Hematopoietic multipotent progenitor cell treated with erythropoietin and hydrocortisone succinate and interleukin-3 and kit ligand, for 6 days (in vitro differentiated cells): ENCODE data around the gene SDC1.

ENCODE experiments used
- DNase-seq: peaks from one replicate; pipeline ENCODE4 v3.0.0-alpha.2; 2015

The SDC1 gene

GRCh38 chr2:20227894-20228505, 3.1 kb upstream of the SDC1 start:
- DNase-seq = no peak

DNA sequence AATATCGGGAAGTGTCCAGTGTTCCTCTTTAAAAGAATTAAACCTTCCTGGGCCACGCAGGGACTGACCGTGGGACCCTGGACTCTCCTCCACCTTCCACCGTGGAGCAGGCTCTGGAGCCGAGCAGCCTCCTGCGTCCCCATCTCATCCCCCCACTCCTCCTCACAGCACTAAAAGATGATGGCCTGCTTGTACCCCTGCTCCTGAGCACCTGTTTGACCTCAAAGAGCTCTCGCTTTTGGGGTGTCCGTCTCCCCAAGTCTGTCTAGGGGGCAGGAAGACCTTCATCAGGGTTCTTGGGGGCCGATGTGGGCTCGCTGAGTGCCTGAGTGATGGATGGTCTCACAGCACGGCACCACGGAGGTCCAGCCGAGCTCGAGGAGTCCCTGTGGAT, 1.2 kb upstream of the SDC1 start:
- DNase-seq = no peak

- peak; percentile 54 for DNase-seq
Observed at GRCh38 chr2:20225294-20226151, 593 bp upstream of the SDC1 start.

DNA sequence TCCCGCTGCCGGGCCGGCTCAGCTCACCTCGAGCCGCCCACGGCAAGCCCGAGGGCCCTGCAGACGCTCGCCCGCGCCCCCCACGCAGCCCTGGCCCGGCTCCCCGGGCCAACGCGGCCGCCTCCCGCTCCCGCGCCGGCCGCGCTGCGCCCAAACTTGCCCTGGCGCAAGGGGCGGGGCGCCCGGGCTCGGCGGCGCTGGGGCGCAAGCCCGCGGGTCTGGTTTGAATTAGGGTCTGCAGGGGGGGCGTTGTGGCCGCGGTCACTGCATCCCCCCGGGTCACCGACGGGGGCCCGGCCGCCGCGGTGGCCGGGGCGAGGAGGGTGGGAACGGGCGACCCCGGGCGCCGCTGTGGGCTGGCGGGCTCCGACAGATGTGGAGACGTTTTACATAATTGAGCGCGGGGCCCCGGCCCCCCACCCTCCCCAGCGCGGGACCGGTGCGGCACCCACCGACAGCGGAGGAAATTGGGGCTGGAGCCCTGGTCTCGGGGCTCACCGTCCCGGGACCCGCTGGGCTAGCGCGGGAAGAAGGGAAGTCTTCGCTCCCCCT, 690 bp downstream of the SDC1 start:
- no peak for DNase-seq

DNA sequence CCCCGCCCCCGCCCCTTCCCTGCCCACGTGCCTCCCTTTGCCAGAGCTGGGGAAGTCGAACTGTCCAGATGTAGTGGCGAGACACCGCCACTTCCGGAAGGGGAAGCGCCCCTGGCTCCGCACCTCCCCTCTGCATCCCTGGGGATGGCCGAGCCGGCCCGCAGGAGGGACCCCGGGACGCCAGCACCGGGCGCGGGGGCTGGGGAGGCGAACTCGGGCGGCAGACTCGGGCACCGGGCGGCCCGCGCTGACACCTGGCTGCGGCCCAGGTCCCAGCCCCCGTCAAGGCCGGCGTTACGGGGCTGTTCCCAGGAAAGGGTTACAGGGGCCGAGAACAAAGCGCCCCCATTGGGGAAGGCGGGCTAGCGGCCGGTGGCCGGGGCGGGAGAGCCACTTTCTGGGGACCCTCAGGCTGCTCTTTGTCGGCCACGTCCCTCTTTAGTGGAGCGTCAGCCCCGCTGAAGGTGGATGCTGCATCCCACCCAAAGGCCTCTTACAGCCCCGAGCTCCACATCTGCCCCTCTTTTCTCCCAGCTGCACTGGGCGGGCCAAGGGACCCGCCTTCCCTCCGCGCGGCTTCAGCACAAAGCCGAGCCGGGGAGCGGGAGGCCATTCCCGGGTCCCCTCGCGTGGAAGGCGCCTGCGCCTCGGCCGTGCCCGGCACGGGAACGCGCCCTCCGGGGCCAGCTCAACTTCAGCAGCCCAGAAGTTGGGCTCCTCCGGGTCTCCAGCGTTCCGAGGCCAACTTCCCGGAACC, 1.3 kb downstream of the SDC1 start:
- peak; percentile 30 for DNase-seq

- DNase-seq = no peak
Observed at GRCh38 chr2:20222769-20223406, 2.0 kb downstream of the SDC1 start.

DNA sequence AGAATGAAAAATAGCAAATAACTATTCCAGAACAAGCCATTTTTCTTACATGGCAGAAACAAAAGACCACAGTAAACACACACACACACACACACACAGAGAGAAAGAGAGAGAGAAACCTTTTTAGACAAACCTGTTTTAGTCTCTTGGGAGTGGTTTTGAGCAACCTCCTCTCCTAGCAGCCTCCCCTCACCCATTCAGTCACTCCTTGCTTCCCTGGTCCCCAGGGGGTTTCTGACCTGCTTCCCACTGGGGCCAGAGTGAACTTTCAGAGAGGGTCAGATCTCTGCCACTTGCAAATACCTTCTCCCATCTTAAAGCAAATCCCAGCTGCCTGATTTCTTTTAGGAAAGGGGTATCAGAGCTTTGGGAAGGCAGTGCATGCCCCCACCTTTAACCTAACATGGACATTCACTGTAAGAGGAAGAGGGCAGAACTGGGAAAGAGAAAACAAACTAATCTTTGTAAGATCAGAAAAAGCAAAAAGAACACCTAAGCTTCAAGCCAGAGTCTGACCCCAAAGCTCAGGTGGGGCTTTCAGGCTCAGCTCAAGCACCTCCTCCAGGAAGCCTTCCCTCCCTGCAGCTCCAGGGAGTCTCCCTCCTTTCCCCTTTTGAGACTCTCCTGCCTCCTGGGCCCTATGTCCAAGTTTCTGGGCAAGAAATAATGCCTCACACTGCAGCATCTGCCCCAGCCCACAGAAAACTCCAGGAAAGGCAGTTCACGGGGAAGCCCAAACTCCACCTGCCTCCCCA, 2.7 kb downstream of the SDC1 start:
- DNase-seq = no peak

GRCh38 chr2:20221555-20221973, 3.4 kb downstream of the SDC1 start:
- no peak for DNase-seq

- no peak for DNase-seq
Observed at GRCh38 chr2:20220806-20221554, 4.0 kb downstream of the SDC1 start.

- no peak for DNase-seq
Observed at GRCh38 chr2:20219763-20220380, 5.1 kb downstream of the SDC1 start.

DNA sequence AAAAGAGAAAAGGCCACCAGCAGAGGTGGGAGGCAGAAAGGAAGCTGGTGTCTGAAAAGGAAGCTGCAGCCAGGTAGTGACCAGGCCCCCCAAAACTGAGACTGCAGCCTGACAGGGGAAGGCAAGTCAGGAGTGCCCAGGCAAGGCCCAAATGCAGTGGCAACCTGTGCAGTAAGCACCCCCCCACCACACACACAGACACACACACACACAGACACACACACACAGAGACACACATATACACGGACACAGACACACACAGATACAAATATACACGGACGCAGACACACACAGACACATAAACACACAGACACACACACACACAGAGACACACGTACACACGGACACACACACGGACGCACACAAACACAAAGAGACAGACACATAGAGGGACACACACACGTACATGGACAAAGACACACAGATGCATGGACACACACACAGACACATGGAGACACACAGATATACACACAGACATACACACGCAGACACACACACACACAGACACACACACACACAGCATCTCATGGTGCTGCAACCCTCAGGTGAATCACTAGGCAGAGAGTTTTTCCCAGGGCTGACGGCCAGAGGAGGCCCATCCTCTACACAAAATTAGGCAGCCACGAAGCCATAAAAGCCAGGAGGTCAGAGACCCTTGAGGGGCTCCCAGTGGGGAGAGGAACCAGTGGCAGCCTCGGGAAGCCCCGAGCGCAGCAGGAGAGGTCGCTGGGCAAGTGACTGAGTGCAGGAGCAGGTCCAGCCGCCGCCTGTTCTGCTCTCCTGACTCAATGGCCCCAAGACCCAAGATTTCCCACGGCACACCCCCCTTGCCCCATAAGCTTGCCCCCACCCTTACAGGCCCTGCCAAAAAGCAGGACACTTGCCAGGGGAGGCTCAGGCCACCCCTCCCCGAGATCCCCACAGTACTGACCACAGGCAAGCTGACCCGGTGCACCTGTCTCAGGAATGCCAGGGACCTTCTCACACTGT, 6.3 kb downstream of the SDC1 start:
- DNase-seq = no peak

- no peak for DNase-seq
Observed at GRCh38 chr2:20217041-20217970, 7.6 kb downstream of the SDC1 start.

DNA sequence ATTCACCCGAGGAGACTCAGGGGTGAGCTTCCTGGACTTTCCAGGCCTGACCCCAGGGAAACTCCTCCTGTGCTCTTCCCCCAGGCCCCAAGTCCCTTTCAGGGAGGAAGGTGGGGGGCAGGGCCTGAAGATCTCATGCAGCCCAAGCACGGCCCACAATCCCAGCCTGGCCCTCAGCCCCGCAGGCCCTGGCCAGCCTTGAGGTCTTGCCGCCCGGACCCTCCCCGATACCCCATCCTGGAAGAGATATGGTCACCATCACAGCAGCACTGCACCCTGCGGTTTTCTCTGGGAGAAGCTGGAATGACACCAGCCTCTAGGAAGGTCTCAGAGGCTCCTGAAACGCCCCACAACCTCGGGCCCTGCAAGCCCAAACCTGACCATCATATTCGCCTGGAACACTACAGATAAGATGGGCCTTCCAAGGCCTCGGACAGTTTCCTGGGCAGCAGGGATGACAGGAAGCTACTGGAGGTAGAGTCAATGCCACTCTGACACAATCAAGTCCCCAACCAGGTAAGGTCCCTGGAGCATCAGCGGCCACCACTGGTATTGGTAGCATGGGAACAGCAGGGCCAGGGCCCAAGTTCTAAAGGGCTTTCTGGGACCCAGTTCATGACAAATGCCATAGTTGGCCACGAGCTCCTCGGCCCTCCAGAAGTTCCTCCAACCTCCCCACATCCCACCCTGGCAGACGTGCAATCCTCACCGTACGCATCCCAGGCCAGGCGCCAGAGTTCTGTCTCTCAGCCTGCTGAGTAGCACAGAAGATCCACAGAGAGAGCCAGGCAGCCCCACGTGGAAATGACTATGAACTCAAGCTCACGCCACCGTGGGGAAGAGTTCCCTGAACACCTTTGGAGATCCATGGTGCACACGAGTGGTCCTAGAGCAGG, 8.6 kb downstream of the SDC1 start:
- DNase-seq = no peak

DNA sequence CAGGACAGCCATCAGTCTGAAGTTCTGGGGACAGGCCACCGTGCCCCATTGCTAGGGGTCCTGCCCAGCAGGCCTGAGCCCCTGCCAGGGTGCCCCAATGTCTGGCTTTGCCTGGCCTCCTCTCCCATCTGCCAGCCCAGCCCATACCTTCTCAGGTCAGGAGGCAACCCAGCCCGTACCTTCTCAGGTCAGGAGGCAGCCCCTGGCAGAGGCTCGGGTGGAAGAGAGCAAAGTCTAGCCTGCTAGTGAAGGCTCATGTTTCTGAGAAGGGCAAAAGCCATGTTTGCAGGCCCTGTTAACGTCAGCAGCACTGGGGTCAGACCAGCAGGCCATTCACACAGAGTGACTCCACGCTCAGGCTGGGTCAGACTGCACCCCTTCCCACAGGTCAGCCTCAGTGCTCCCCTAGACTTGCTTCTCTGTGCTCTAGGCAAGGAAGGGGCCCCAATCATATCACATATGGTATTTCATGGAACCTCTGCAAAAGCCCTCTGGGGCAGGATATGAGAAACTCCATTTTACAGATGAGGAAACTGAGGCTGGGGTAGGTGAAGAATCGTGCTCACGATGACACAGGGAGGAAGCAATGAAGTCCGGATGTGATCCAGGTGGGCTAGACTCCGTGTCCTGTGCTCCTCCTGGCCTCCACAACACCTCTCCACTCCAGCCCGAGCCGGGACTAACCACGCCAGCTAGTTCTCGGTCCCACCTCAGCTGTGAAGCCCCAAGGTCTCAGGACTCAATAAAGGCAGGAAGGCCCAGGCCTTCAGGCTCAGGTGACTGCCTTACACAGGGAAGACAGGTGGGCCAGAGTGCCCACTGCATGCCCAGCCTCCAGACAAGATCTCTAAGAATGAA, 9.5 kb downstream of the SDC1 start:
- no peak for DNase-seq

GRCh38 chr2:20214566-20215182, 10.3 kb downstream of the SDC1 start:
- no peak for DNase-seq
